BJ (cell line): Measurements from ENCODE around the gene SLIT3. TPM values are rescaled to one million over a fixed set of nuclear protein-coding genes. Genes with fewer than 3 reads are reported as not detected.

ENCODE experiments used
- CTCF ChIA-PET: fragments of 350-600 bp; formaldehyde crosslinking; extraction: SDS; loops from one replicate; lab custom pipeline; 2021; ENCODE audit warnings: antibody characterized with exemption, inconsistent platforms; lab: Yijun Ruan, JAX
- POLR2A ChIA-PET: fragments of 300-600 bp; sonication (Branson Sonifier 250); formaldehyde crosslinking; extraction: SDS; loops from one replicate; lab custom pipeline; 2021; ENCODE audit warnings: antibody characterized with exemption; lab: Charles Lee
- DNase-seq: peaks from one replicate; pipeline ENCODE4 v3.0.0-alpha.2; 2011; ENCODE audit warnings: low read depth
- H3K27me3 ChIP-seq: 2 replicates; pipeline ENCODE4 v1.6.0; 2011; ENCODE audit warnings: low read length; ENCODE audit not compliant: control insufficient read depth, insufficient read depth
- H3K36me3 ChIP-seq: 2 replicates; pipeline ENCODE4 v1.5.1; 2011; ENCODE audit warnings: low read length; ENCODE audit not compliant: control insufficient read depth, insufficient read depth
- H3K4me3 ChIP-seq: 2 replicates; pipeline ENCODE4 v1.5.1; 2011; ENCODE audit warnings: low read depth, mild to moderate bottlenecking, control low read depth, low read length
- CTCF ChIP-seq: IDR thresholded peaks from 2 replicates; pipeline ENCODE4 v1.5.1; 2011; ENCODE audit warnings: low read depth, mild to moderate bottlenecking, control low read depth, inconsistent platforms, low read length, moderate library complexity; ENCODE audit not compliant: insufficient read depth
- polyA plus RNA-seq: library from polyadenylated mRNA; depleted of rRNA; stranded (reverse); fragments of >200 nt; gene quantifications from 2 replicates; pipeline ENCODE4 v1.2.3, GENCODE V29; 2011

SLIT3 gene
- polyA plus RNA-seq, 1 experiment = 26.8 TPM

DNA sequence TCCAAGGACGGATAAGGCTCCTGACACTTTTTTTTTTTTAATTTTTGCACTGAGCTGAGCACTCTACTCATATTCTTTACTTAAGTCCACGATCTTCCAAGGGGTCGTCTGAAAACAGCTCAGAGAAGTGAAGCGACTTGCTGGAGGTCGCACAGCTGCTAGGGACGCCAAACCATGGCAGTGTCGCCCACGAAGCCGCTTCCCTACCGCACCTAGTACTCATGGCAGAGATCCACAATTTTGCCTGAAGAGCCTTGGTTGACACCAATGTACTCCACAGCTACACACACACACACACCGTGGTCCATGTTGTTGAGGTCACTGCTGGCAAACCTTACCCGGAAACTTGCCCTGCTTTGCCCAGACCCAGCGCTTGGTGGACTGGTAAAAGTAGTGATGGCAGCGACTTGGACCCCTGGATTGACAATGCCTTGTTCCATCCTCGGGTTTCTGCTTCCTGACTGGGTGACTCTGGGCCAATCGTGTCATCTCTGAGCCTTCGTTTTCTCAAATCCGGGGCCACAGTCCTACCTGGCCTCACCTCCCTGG lies 521 bp upstream of the SLIT3 start:
- no peak for DNase-seq
- POLR2A ChIA-PET = interaction anchor here (0.6 kb wide), 3 partner anchors 141 to 1309 kb away, joined by 3 to 4 read pairs (median 3); no protein-coding TSS in a partner anchor
- TF ChIP-seq CTCF = no peak
- Histone ChIP-seq H3K36me3 (0 out of 2 replicates have a peak, but pooled peaks cover 1% of the 10 kb centered on the region), H3K27me3 (peaks cover 6% of the 10 kb centered on the region), H3K4me3 (peak overlapping the region; percentile 26)
- CTCF ChIA-PET = interaction anchor here (0.7 to 4.9 kb wide), 14 partner anchors 8 to 354 kb away, joined by 3 to 34 read pairs (median 4); no protein-coding TSS in a partner anchor

GRCh38 chr5:169299663-169300467 lies 1.1 kb downstream of the SLIT3 start:
- ChIA-PET POLR2A (no interaction called here), CTCF (interaction anchor here (0.7 to 4.9 kb wide), 5 partner anchors 16 to 353 kb away, joined by 3 to 34 read pairs (median 6); no protein-coding TSS in a partner anchor)
- no peak for TF ChIP-seq CTCF
- Histone ChIP-seq H3K36me3 (0 out of 2 replicates have a peak, but pooled peaks cover 1% of the 10 kb centered on the region), H3K4me3 (peak overlapping the region; percentile 58), H3K27me3 (peaks cover 3% of the 10 kb centered on the region; the same call in 1 of the 2 replicates)
- no peak for DNase-seq

DNA sequence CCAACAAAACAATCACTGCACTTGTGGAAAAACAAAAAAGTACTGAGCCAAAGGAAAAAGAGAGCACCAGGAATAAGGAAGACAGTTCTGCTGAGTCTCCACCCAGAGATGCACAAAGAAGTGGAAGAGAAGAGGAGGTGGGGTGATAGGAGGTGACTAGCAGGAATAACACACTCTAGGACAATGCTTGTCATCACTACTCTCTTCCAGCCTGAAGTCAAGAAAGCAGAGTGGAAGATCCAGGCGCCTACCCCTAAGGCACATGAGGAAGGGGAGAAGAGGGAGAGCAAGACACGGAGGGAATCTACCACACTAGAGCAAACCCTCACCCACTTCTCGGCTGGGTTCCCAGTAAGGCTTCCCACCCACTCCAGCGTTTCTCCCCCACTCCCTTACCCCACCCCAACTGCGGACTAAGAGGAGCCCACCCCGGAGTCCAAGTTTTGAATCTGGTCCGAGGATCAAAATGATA lies 1.7 kb downstream of the SLIT3 start:
- Histone ChIP-seq H3K27me3 (peaks cover 3% of the 10 kb centered on the region; the same call in 1 of the 2 replicates), H3K36me3 (0 out of 2 replicates have a peak, but pooled peaks cover 1% of the 10 kb centered on the region), H3K4me3 (peak overlapping the region; percentile 58)
- POLR2A ChIA-PET = no interaction called here
- no peak for DNase-seq
- CTCF ChIA-PET = no interaction called here
- TF ChIP-seq CTCF = no peak

DNA sequence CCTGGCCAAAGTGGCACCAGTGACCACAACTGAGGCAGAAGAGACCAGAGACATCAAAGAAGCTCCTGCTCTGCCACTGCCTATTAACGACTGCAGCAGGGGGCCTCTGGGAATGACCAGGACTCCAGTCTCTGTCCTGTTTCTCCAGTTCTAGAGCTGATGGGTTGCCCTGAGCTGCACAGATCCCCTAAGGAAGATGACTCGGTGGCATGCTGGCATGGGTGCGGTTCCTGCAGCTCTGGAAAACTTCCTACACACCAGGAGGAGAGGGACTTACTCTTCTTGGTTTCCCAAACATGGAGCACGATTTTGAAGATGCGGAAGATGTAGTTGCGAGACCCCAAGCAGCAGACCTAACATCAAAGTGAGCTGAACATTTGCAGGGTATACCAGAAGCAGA lies 2.7 kb downstream of the SLIT3 start:
- no peak overlapping the region for H3K4me3 ChIP-seq
- ChIA-PET CTCF (interaction anchor here (1.0 to 1.4 kb wide), 2 partner anchors 11 to 113 kb away, joined by 3 to 4 read pairs; no protein-coding TSS in a partner anchor), POLR2A (no interaction called here)
- H3K36me3 ChIP-seq = 0 out of 2 replicates have a peak, but pooled peaks cover 1% of the 10 kb centered on the region
- DNase-seq = no peak
- no peak for TF ChIP-seq CTCF
- H3K27me3 ChIP-seq = peaks cover 3% of the 10 kb centered on the region; the same call in 1 of the 2 replicates
